Trophoblast cell (in vitro differentiated cells and primary cell): Measurements from ENCODE around the gene LMAN1L.

Source experiments
- DNase-seq, 2 donors: peaks; one replicate each; pipeline ENCODE4 v3.0.0-alpha.2; 2016
- H2AFZ ChIP-seq: 2 replicates; pipeline ENCODE4 v1.6.1; 2013; ENCODE audit warnings: low read length, moderate library complexity, mild to moderate bottlenecking; ENCODE audit not compliant: insufficient read depth, poor library complexity
- H2AK5ac ChIP-seq: 2 replicates; pipeline ENCODE4 v1.6.1; 2013; ENCODE audit warnings: mild to moderate bottlenecking, low read length
- H2BK120ac ChIP-seq: 2 replicates; pipeline ENCODE4 v1.6.1; 2013; ENCODE audit warnings: low read length, mild to moderate bottlenecking, moderate library complexity; ENCODE audit not compliant: insufficient read depth, poor library complexity
- H2BK12ac ChIP-seq: 2 replicates; pipeline ENCODE4 v1.6.1; 2013; ENCODE audit warnings: mild to moderate bottlenecking, low read length, moderate library complexity
- H2BK5ac ChIP-seq: 2 replicates; pipeline ENCODE4 v1.6.1; 2013; ENCODE audit warnings: low read length, low read depth, moderate library complexity, mild to moderate bottlenecking; ENCODE audit not compliant: poor library complexity
- H3K14ac ChIP-seq: 2 replicates; pipeline ENCODE4 v1.6.1; 2013; ENCODE audit warnings: mild to moderate bottlenecking, low read length
- H3K18ac ChIP-seq: 2 replicates; pipeline ENCODE4 v1.6.1; 2013; ENCODE audit warnings: mild to moderate bottlenecking, low read length
- H3K23ac ChIP-seq: 2 replicates; pipeline ENCODE4 v1.6.1; 2013; ENCODE audit warnings: low read length
- H3K27ac ChIP-seq: 2 replicates; pipeline ENCODE4 v1.5.1; 2013; ENCODE audit warnings: low read depth, mild to moderate bottlenecking, inconsistent platforms, low read length, moderate library complexity
- H3K27me3 ChIP-seq: 2 replicates; pipeline ENCODE4 v1.6.1; 2013; ENCODE audit warnings: inconsistent platforms, mild to moderate bottlenecking, low read length, moderate library complexity; ENCODE audit not compliant: insufficient read depth
- H3K36me3 ChIP-seq, 2 experiments: 1 replicate in 1 of 2; 2 replicates in 1 of 2; pipeline ENCODE4 v1.6.1; 2013; ENCODE audit warnings: low read length in 2 of 2, mild to moderate bottlenecking in 2 of 2, moderate library complexity in 1 of 2; ENCODE audit not compliant: insufficient read depth in 2 of 2, control insufficient read depth in 1 of 2
- H3K4ac ChIP-seq: 2 replicates; pipeline ENCODE4 v1.6.1; 2013; ENCODE audit warnings: low read depth, mild to moderate bottlenecking, low read length, moderate library complexity
- H3K4me1 ChIP-seq, 2 experiments: 1 replicate in 1 of 2; 2 replicates in 1 of 2; pipeline ENCODE4 v1.6.1; 2013; ENCODE audit warnings: low read length in 2 of 2, mild to moderate bottlenecking in 2 of 2, moderate library complexity in 1 of 2; ENCODE audit not compliant: insufficient read depth in 2 of 2, control insufficient read depth in 1 of 2
- H3K4me2 ChIP-seq: 2 replicates; pipeline ENCODE4 v1.6.1; 2013; ENCODE audit warnings: inconsistent platforms, mild to moderate bottlenecking, low read length, moderate library complexity
- H3K4me3 ChIP-seq: 2 replicates; pipeline ENCODE4 v1.5.1; 2013; ENCODE audit warnings: mild to moderate bottlenecking, low read depth, low read length, inconsistent platforms
- H3K79me1 ChIP-seq: one replicate; pipeline ENCODE4 v1.6.1; 2013; ENCODE audit warnings: low read length
- H3K79me2 ChIP-seq: 2 replicates; pipeline ENCODE4 v1.6.1; 2013; ENCODE audit warnings: low read length, mild to moderate bottlenecking; ENCODE audit not compliant: control insufficient read depth, insufficient read depth, poor library complexity
- H3K9ac ChIP-seq: 2 replicates; pipeline ENCODE4 v1.6.1; 2013; ENCODE audit warnings: mild to moderate bottlenecking, low read length
- H3K9me3 ChIP-seq: 2 replicates; pipeline ENCODE4 v1.6.1; 2013; ENCODE audit warnings: low read depth, mild to moderate bottlenecking, control low read depth, inconsistent platforms, low read length; ENCODE audit not compliant: insufficient read depth
- H4K12ac ChIP-seq: 2 replicates; pipeline ENCODE4 v1.6.1; 2013; ENCODE audit warnings: low read depth, mild to moderate bottlenecking, low read length, moderate library complexity
- H4K8ac ChIP-seq: 2 replicates; pipeline ENCODE4 v1.6.1; 2013; ENCODE audit warnings: low read depth, mild to moderate bottlenecking, low read length, moderate library complexity
- H4K91ac ChIP-seq: one replicate; pipeline ENCODE4 v1.6.1; 2013; ENCODE audit warnings: low read depth, mild to moderate bottlenecking, low read length, moderate library complexity
- WGBS: extraction: QIAGEN DNeasy Blood & Tissue Kit; methylation state at CpG from one replicate; pipeline ENCODE4 v1.1.7; 2013; ENCODE audit warnings: missing lambda C conversion rate; ENCODE audit not compliant: insufficient read length, insufficient coverage; ENCODE audit errors: extremely low coverage; 5-methylcytosine and 5-hydroxymethylcytosine counted together

Gene LMAN1L

DNA sequence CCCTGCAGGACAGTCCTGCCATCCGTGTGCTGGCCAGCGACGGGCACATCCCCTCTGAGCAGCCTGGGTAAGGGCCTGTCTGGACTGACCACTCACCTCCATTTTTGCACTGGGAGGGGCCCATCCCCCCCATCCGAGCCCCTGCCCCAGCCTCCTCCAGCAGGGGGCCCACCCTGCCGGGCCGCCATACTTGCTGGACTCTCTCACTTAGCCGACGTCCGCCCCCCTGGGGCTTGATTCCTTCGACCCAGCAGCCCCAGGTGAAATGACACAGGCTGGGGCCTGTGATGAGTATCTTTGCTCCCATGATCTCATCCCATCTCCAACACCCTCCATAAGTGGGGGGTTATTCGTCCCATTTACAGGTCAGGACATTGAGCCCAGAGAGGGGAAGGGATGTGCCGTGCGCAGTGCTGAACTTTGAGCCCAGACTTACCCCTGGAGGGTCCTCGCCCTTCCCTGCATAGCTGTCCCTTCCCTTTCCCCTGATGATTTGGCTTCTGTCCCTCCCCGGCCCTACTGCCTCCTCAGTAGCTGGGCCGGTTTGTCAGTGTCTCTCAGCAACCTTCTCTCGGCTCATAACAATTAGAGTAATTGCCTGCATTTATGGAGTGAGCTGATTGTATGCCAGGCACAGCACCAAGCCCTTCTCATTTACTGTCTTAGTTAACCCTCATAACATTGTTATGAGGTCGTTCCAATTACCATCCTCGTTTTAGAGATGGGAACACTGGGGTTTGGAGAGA lies 4.2 kb downstream of the LMAN1L start:
- no peaks in the 10 kb centered on the region for H3K79me1 ChIP-seq
- H2AFZ ChIP-seq, result no peak overlapping the region
- H4K12ac ChIP-seq, result no peak overlapping the region
- H2BK5ac ChIP-seq, result no peak overlapping the region
- H2BK12ac ChIP-seq, result no peak overlapping the region
- no peak overlapping the region for H2BK120ac ChIP-seq
- H3K4me1 ChIP-seq, result peaks cover 6 to 9% of the 10 kb centered on the region in 2 experiments
- WGBS, result no CpG with 5 or more reads among the region's 19 CpGs
- peaks cover 2% of the 10 kb centered on the region for H3K9me3 ChIP-seq
- H3K14ac ChIP-seq, result no peak overlapping the region
- H4K91ac ChIP-seq, result no peak overlapping the region
- H3K79me2 ChIP-seq, result no peaks in the 10 kb centered on the region
- no peak overlapping the region for H3K27ac ChIP-seq
- no peaks in the 10 kb centered on the region for H3K27me3 ChIP-seq
- no peak overlapping the region for H3K4ac ChIP-seq
- H3K4me2 ChIP-seq, result peak overlapping the region; percentile 0
- no peak overlapping the region for H3K18ac ChIP-seq
- no peak overlapping the region for H2AK5ac ChIP-seq
- H3K23ac ChIP-seq, result no peak overlapping the region
- H3K4me3 ChIP-seq, result no peak overlapping the region
- H3K9ac ChIP-seq, result no peak overlapping the region
- H4K8ac ChIP-seq, result no peak overlapping the region
- no peaks in the 10 kb centered on the region for H3K36me3 ChIP-seq
- DNase-seq, result peak; percentile 61 to 68

DNA sequence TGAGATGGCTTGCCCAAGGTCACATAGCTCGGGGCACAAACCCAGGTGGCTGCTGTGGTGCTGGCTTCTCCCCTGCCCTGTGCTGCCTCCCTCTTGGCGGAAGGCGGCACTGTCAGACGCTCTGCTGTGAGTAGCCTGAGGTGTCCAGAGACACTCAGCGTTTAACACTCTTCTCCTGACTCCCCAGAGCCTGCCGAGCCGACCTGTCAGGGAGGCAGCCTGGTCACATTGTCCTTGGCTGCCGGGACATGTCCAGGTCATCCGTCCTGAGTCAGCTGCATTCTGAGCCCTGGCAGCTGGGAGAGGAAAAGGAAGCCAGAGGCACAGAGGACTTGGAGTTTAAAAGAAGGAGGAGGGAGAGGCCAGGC lies 4.7 kb downstream of the LMAN1L start:
- H3K18ac ChIP-seq, result no peak overlapping the region
- peaks cover 2% of the 10 kb centered on the region for H3K9me3 ChIP-seq
- no peak overlapping the region for H2BK5ac ChIP-seq
- H3K79me2 ChIP-seq, result no peaks in the 10 kb centered on the region
- H3K4me2 ChIP-seq, result peak overlapping the region; percentile 0
- H3K4me1 ChIP-seq, result peaks cover 6 to 9% of the 10 kb centered on the region in 2 experiments
- no peak overlapping the region for H4K91ac ChIP-seq
- H3K79me1 ChIP-seq, result no peaks in the 10 kb centered on the region
- no peak overlapping the region for H3K9ac ChIP-seq
- no peak overlapping the region for H2AK5ac ChIP-seq
- no peak overlapping the region for H2AFZ ChIP-seq
- no peak overlapping the region for H3K27ac ChIP-seq
- H3K36me3 ChIP-seq, result no peaks in the 10 kb centered on the region
- peak; percentile 92 to 95 for DNase-seq
- no peaks in the 10 kb centered on the region for H3K27me3 ChIP-seq
- H4K12ac ChIP-seq, result no peak overlapping the region
- H3K4me3 ChIP-seq, result no peak overlapping the region
- H3K4ac ChIP-seq, result no peak overlapping the region
- no peak overlapping the region for H2BK12ac ChIP-seq
- WGBS, result no CpG with 5 or more reads among the region's 9 CpGs
- H3K14ac ChIP-seq, result no peak overlapping the region
- H2BK120ac ChIP-seq, result no peak overlapping the region
- H3K23ac ChIP-seq, result no peak overlapping the region
- H4K8ac ChIP-seq, result no peak overlapping the region

DNA sequence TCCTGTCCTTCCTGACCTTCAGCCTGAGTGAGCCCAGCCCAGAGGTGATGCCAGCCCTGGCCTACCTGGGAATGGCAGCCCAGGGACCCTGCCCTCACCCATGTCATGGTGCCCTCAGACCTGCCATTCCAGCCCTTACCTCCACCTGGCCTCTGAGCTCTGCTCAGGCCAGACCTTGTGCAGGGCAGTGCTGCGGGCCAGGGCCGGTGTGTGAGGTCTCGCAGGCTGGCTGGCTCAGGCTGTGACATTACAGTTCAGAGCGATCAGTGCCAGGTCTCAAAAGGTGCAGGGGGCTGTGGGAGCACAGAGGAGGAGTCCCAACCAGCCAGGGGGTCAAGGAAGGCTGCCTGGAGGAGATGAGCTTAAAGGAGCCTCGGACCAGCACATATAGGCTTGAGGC lies 7.4 kb downstream of the LMAN1L start:
- Histone ChIP-seq H3K18ac (no peak overlapping the region), H3K27ac (no peak overlapping the region), H4K91ac (no peak overlapping the region), H3K14ac (no peak overlapping the region), H3K79me2 (no peaks in the 10 kb centered on the region), H2BK12ac (no peak overlapping the region), H3K23ac (no peak overlapping the region), H2BK120ac (no peak overlapping the region), H2AK5ac (no peak overlapping the region), H2BK5ac (no peak overlapping the region), H4K12ac (no peak overlapping the region), H2AFZ (no peak overlapping the region), H3K36me3 (no peaks in the 10 kb centered on the region), H3K9ac (no peak overlapping the region), H3K4me1 (peaks cover 6 to 9% of the 10 kb centered on the region in 2 experiments), H3K9me3 (peaks cover 4% of the 10 kb centered on the region), H4K8ac (no peak overlapping the region), H3K4me2 (no peak overlapping the region), H3K4ac (no peak overlapping the region), H3K27me3 (no peaks in the 10 kb centered on the region), H3K4me3 (no peak overlapping the region), H3K79me1 (no peaks in the 10 kb centered on the region)
- WGBS, result no CpG with 5 or more reads among the region's 5 CpGs
- no peak for DNase-seq

DNA sequence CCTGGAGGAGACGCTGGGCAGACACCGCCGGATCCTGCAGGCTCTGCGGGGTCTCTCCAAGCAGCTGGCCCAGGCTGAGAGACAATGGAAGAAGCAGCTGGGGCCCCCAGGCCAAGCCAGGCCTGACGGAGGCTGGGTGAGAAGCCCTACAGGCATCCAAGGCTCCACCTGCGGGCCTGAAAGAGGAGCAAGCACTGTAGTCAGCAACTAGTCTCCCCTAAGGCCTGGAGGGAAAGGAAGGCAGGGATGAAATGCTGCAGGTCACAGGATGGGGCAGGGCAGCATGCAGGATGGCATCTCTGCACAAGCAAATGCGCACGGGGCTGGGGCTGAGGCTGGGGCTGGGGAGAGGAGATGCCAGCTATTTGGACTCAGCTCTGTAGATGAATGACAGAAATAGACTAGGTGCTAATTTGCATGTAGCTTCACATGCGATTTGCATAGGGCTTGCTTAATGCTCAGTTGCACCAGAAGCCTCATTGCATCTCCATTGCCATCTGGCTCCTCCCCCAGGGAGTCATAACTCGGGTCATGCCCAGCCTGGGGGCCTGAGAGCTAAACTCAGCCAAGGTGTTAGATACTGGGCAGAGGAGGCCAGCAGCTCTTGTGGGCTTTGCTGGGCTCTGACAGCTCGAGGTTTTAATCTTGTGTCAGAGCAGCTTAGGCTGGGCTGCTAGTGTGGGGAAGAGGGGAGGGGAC lies 8.6 kb downstream of the LMAN1L start:
- H3K27me3 ChIP-seq, result peaks cover 3% of the 10 kb centered on the region
- DNase-seq, result peak; percentile 87 to 90

More for the DNA sequence above, 8.6 kb downstream of the LMAN1L start:
- Histone ChIP-seq H3K4ac (no peak overlapping the region), H3K79me2 (no peaks in the 10 kb centered on the region), H3K18ac (no peak overlapping the region), H2AFZ (no peak overlapping the region), H4K91ac (no peak overlapping the region), H3K79me1 (no peaks in the 10 kb centered on the region), H3K14ac (no peak overlapping the region), H3K4me1 (peaks cover 6 to 7% of the 10 kb centered on the region in 2 experiments), H2BK5ac (no peak overlapping the region), H2BK120ac (no peak overlapping the region), H3K36me3 (no peaks in the 10 kb centered on the region), H3K23ac (no peak overlapping the region), H2BK12ac (no peak overlapping the region), H3K27ac (no peak overlapping the region), H3K4me3 (no peak overlapping the region), H3K9ac (peak overlapping the region; percentile 37), H4K12ac (no peak overlapping the region), H2AK5ac (no peak overlapping the region), H4K8ac (no peak overlapping the region), H3K4me2 (no peak overlapping the region), H3K9me3 (peaks cover 4% of the 10 kb centered on the region)
- WGBS, result no CpG with 5 or more reads among the region's 11 CpGs
